Loucy (cell line): ENCODE results near the gene AHNAK.

ENCODE experiments used
- CTCF ChIP-seq: fragments of 200-600 bp; sonication (generic); conservative IDR thresholded peaks from 2 replicates; pipeline ENCODE4 v1.5.1; 2014; ENCODE audit warnings: mild to moderate bottlenecking, antibody characterized with exemption, low read length
- EZH2phosphoT487 ChIP-seq: fragments of 200-600 bp; IDR thresholded peaks from 2 replicates; pipeline ENCODE4 v1.6.1; 2018; ENCODE audit warnings: antibody characterized with exemption, mild to moderate bottlenecking, moderate library complexity, borderline replicate concordance

- TF ChIP-seq CTCF (no peak), EZH2phosphoT487 (no peak)
Observed at GRCh38 chr11:62540804-62541701, 5.6 kb downstream of the AHNAK start.
